ENCODE results near the gene RMDN2.

DNA sequence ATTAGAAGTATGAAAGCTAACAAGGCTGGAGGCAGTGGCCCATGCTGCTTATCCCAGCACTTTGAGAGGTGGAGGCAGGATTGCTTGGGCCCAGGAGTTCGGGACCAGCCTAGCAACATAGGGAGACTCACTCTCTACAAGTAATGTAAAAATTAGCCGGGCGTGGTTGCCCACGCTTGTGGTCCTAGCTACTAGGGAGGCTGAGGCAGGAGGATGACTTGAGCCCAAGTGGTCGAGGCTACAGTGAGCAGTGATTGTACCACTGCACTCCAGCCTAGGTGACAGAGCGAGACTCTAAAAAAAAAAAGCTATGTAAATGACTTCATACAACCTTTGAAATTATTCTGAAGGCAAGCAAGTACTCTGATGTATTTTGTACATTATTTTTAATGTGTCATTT lies 1.5 kb downstream of the RMDN2 start:
- TF ChIP-seq EZH2 (IDR thresholded peaks at IDR 0.05; ENCODE audit: borderline replicate concordance, low read depth, low read length, severe bottlenecking) (no peak), CTCF (IDR thresholded peaks at IDR 0.05; ENCODE audit: borderline replicate concordance, extremely low read depth, low read length, poor library complexity, severe bottlenecking) (no peak)
